Sigmoid colon (tissue), 4 donors: ENCODE measurements around the gene DEAF1.

Source experiments
- CTCF ChIP-seq, 4 experiments: fragments of 450-650 bp in 3 of 4; fragments of 200-600 bp in 1 of 4; IDR thresholded peaks; one replicate each; pipeline ENCODE4 v1.5.1; 2016 to 2019; ENCODE audit warnings: antibody characterized with exemption in 4 of 4, mild to moderate bottlenecking in 3 of 4, moderate library complexity in 2 of 4
- POLR2A ChIP-seq, 2 donors: fragments of 450-650 bp; IDR thresholded peaks; one replicate each; pipeline ENCODE4 v1.6.1; 2016; ENCODE audit warnings: antibody characterized with exemption in 2 of 2, mild to moderate bottlenecking in 2 of 2, moderate library complexity in 2 of 2
- POLR2AphosphoS5 ChIP-seq, 4 donors: sonication (generic); formaldehyde crosslinking; IDR thresholded peaks; one replicate each; pipeline ENCODE4 v1.6.1; 2017; ENCODE audit warnings: antibody characterized with exemption in 4 of 4

- TF ChIP-seq CTCF (IDR thresholded peaks at IDR 0.05) (no peak), POLR2AphosphoS5 (IDR thresholded peaks at IDR 0.05) (no peak), POLR2A (IDR thresholded peaks at IDR 0.05) (no peak)
These were observed 37.3 kb downstream of the DEAF1 start for GRCh38 chr11:657691-658126.
